GM12873 (cell line): ENCODE measurements around the gene CEP83.

ENCODE experiments used
- TF ChIP-seq, protein P1 (sequence below): IDR thresholded peaks from 2 replicates; pipeline ENCODE4 v1.5.1; 2012; ENCODE audit warnings: low read depth, mild to moderate bottlenecking, moderate library complexity, low read length, control low read depth; ENCODE audit not compliant: insufficient read depth; ENCODE audit errors: missing control alignments

Gene CEP83

DNA sequence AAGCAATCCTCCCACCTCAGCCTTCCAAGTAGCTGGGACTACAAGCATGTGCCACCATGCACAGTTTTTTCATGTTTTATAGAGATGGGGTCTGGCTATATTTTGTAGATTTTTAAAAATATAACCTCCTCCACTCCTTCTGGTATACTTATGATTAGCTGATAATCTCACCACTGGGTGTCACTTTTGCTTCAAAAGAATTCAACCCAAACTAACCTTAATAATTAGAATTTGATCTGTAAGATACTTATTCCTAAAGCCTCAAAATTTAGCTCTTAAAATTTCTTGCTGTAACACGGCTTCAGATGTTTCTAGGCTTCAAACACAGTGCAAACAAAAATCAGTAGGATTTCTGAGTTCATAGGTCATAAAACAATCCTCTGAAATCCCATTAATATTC, 130.3 kb downstream of the CEP83 start:
- TF ChIP-seq, protein P1, sequence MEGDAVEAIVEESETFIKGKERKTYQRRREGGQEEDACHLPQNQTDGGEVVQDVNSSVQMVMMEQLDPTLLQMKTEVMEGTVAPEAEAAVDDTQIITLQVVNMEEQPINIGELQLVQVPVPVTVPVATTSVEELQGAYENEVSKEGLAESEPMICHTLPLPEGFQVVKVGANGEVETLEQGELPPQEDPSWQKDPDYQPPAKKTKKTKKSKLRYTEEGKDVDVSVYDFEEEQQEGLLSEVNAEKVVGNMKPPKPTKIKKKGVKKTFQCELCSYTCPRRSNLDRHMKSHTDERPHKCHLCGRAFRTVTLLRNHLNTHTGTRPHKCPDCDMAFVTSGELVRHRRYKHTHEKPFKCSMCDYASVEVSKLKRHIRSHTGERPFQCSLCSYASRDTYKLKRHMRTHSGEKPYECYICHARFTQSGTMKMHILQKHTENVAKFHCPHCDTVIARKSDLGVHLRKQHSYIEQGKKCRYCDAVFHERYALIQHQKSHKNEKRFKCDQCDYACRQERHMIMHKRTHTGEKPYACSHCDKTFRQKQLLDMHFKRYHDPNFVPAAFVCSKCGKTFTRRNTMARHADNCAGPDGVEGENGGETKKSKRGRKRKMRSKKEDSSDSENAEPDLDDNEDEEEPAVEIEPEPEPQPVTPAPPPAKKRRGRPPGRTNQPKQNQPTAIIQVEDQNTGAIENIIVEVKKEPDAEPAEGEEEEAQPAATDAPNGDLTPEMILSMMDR = no peak

DNA sequence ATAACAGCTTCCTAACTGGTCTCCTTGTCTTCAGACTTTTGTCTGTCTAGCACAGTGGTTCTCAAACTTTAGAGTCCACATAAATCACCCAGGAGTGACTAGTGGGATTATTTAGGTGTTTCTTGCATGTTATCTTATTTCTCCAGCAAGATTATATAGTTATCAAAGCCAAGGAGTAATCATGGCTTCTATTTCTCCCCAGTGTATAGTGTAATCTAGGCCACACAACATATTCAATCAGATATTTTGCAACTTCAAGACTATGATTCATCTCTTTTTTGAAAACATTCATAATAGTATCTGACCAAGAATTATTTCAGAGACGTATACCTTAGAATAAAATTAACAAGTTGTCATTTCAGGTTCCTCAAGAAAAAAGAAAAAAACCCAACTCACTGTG, 131.9 kb downstream of the CEP83 start:
- TF ChIP-seq, protein P1 = no peak

DNA sequence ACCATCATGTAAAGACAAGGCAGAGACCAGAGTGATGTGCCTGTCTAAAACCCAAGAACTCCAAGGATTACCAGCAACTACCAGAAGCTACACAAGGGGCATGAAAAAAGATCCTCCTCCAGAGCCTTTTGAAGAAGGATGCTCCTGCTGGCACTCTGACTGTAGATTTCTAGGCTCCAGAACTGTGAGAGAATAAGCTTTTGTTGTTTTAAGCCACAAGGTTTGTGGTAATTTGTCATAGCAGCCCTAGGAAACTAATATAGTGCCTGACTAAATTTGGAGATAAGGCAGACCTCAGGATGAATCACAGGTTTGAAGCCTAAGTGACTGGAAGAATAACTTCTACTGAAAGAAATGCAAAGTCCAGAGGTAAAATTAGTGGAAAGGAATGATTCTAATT, 132.9 kb downstream of the CEP83 start:
- TF ChIP-seq, protein P1 = no peak

DNA sequence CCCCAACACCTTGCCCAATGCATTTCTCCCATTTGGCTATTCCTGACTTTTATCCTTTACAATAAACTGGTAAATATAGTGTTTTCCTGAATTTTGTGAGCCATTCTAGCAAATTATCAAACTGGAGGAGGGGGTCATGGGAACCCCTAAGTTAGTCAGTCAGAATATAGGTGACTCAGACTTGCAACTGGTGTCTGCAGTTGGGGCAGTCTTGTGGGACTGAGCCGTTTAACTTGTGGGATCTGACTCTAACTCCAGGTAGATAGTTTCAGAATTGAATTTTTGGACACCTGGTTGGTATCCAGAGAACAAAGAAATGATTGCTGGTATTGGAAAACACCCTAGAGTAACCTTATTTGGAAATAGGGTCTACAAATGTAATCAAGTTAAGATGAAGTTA, 133.4 kb downstream of the CEP83 start:
- TF ChIP-seq, protein P1 = no peak

DNA sequence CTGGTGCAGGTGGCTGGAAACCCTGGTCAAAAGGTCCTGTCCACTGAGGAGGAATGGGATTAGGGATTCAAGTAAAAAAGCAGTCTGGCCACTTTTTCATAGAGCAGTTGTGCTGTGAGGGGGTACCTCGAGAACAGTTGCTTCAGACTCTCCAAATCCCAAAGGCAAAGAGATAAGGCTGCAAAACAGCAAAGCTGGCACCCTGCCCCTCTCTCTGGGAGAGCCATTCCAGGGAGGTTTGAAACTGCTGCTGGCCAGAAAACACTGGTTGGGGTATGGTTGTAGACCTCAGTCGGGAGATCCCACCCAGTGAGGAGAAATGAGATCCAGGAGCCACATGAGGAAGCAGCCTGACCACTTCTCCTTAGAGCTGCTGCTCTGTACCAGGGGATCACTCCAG, 137.3 kb downstream of the CEP83 start:
- TF ChIP-seq, protein P1 = no peak

DNA sequence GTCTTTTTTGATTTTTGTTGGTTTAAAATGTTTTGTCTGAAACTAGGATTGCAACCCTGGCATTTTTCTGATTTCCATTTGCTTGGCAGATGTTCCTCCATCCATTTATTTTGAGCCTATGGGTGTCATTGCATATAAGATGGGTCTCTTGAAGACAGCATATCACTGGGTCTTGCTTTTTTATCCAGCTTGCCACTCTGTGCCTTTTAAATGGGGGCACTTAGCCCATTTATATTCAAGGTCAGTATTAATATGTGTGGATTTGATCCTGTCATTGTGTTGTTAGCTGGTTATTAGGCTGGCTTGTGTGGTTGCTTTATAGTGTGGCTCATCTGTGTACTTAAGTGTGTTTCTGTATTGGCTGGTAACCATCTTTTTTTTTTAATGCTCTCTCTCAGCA, 139.6 kb downstream of the CEP83 start:
- TF ChIP-seq, protein P1 = no peak

DNA sequence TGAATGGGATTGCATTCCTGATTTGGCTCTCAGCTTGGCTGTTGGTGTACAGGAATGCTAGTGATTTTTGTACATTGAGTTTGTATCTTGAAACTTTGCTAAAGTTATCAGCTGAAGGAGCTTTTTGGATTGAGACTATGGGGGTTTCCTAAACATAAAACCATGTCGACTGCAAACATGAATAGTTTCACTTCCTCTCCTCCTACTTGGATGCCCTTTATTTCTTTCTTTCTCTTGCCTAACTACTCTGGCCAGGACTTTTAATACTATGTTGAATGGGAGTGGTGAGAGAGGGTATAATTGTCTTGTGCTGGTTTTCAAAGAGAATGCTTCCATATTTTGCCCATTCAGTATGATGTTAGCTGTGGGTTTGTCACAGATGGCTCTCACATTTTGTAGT, 141.5 kb downstream of the CEP83 start:
- TF ChIP-seq, protein P1 = no peak

DNA sequence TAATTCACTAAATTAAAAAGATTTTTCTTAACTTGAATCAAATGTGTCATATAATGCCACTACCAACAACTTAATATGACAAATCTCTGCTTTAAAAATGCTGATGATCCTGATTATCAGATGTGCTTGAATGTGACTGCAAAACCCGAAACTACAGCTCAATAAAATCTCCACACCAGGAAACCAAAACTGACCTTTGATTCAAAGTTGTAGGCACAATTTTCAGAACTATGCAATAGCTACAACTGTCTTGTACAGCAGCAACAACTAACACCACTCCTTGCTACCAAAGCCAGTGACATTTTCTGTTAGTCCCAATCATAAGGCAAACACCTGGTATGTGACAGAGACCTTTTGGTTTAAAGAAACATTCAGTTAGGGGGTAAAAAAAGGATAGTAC, 147.3 kb downstream of the CEP83 start:
- TF ChIP-seq, protein P1 = no peak
